Endothelial cell of umbilical vein (primary cell): ENCODE measurements around the gene XXYLT1.

ENCODE experiments used
- CTCF ChIP-seq, 2 donors: IDR thresholded peaks; 1 replicate in 1 of 2; 2 replicates in 1 of 2; pipeline ENCODE4 v1.5.1; 2011; ENCODE audit warnings: low read length in 2 of 2, mild to moderate bottlenecking in 2 of 2, moderate library complexity in 2 of 2, control low read depth in 1 of 2, inconsistent platforms in 1 of 2, low read depth in 1 of 2; ENCODE audit not compliant: insufficient read depth in 1 of 2; ENCODE audit errors: extremely low read depth in 1 of 2
- FOS ChIP-seq: IDR thresholded peaks from 2 replicates; pipeline ENCODE4 v1.6.1; 2011; ENCODE audit warnings: mild to moderate bottlenecking, low read length, moderate library complexity, borderline replicate concordance; ENCODE audit not compliant: insufficient read depth
- JUN ChIP-seq: IDR thresholded peaks from 2 replicates; pipeline ENCODE4 v1.6.1; 2011; ENCODE audit warnings: borderline replicate concordance, low read depth; ENCODE audit not compliant: insufficient read length, insufficient read depth

- TF ChIP-seq FOS, result no peak
- TF ChIP-seq JUN, result no peak
- no peak for TF ChIP-seq CTCF (IDR thresholded peaks at IDR 0.05; ENCODE audit: extremely low read depth in 1 of 2, insufficient read depth in 1 of 2, low read depth in 1 of 2, low read length in 2 of 2)
Observed at GRCh38 chr3:195183071-195183776, 87.7 kb downstream of the XXYLT1 start.
